ENCODE measurements around the gene COL24A1. TPM values are rescaled to one million over a fixed set of nuclear protein-coding genes. Genes with fewer than 3 reads are reported as not detected.
A peak's percentile ranks its signal among the peaks of the same experiment; 100 is the strongest.
"Not testable (repeated sequence)": the region's sequence is repeated elsewhere in the genome, so short reads cannot be mapped to it uniquely, and the experiment has no call there.

COL24A1 gene
- polyA plus RNA-seq, 3 donors = 1.8 to 2.3 (median 1.8) TPM

- no peak for DNase-seq
These were observed 74.4 kb downstream of the COL24A1 start for GRCh38 chr1:86082183-86082582.

GRCh38 chr1:86072474-86072873 is 84.1 kb downstream of the COL24A1 start:
- DNase-seq = not testable (repeated sequence)

- DNase-seq = not testable (repeated sequence)
These were observed 84.7 kb downstream of the COL24A1 start for GRCh38 chr1:86071870-86072269.

- no peak for DNase-seq
These were observed 86.8 kb downstream of the COL24A1 start for GRCh38 chr1:86069757-86070145.

GRCh38 chr1:86068841-86069756 is 87.5 kb downstream of the COL24A1 start:
- no peak for DNase-seq

GRCh38 chr1:86068271-86068721 is 88.3 kb downstream of the COL24A1 start:
- no peak for DNase-seq

GRCh38 chr1:86067626-86068025 is 88.9 kb downstream of the COL24A1 start:
- DNase-seq = no peak

GRCh38 chr1:86064899-86065298 is 91.7 kb downstream of the COL24A1 start:
- DNase-seq = no peak

- no peak for DNase-seq
These were observed 92.9 kb downstream of the COL24A1 start for GRCh38 chr1:86063721-86064120.

GRCh38 chr1:86062453-86062852 is 94.1 kb downstream of the COL24A1 start:
- DNase-seq = no peak

- DNase-seq = no peak
These were observed 95.0 kb downstream of the COL24A1 start for GRCh38 chr1:86061551-86061990.

- DNase-seq = no peak
These were observed 102.2 kb downstream of the COL24A1 start for GRCh38 chr1:86054396-86054795.

- no peak for DNase-seq
These were observed 103.4 kb downstream of the COL24A1 start for GRCh38 chr1:86052948-86053698.

- no peak for DNase-seq
These were observed 121.5 kb downstream of the COL24A1 start for GRCh38 chr1:86035101-86035500.

GRCh38 chr1:86030180-86030579 is 126.4 kb downstream of the COL24A1 start:
- DNase-seq = no peak

- peak; percentile 36 for DNase-seq
These were observed 138.2 kb downstream of the COL24A1 start for GRCh38 chr1:86018283-86018923.

- DNase-seq = no peak
These were observed 140.4 kb downstream of the COL24A1 start for GRCh38 chr1:86016076-86016759.

- DNase-seq = no peak
These were observed 141.2 kb downstream of the COL24A1 start for GRCh38 chr1:86015375-86015774.

GRCh38 chr1:86000601-86001000 is 156.0 kb downstream of the COL24A1 start:
- DNase-seq = no peak

GRCh38 chr1:85998105-85998855 is 158.3 kb downstream of the COL24A1 start:
- DNase-seq = no peak

GRCh38 chr1:85992791-85993190 is 163.8 kb downstream of the COL24A1 start:
- peak; percentile 33 for DNase-seq
